ENCODE results near the gene GRIK2. TPM values are rescaled to one million over a fixed set of nuclear protein-coding genes. Genes with fewer than 3 reads are reported as not detected.

Gene GRIK2
- total and polyA plus RNA-seq, 2 of the 4 experiments (the other 2 are of a cell fraction), result 8.2 to 15.2 TPM

DNA sequence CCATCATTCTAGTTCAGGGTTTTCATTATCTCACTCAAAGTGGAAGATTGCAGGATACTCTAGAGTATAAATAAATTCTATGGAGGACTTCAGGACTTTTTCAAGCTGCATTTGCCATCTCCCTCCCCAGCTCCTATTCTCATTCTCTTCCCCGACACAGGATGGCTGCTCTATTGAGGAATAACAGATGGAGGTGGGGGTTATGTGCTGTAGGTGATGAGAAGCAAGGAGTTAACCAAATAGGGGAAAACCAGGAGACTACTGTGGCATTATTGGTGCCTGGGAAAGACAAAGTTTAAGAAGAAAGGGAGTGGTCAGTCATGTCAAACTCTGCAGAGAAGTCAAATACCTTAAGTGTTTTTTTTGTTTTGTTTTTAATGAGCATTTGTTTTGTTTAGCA is 109.3 kb downstream of the GRIK2 start:
- dilution Hi-C loops (cut with HindIII; ENCODE audit: low sequenced_read_pairs, unreplicated experiment) (no loop called here), intact Hi-C loops (cut with micrococcal nuclease) (no loop called here), in situ Hi-C loops (cut with MboI; ENCODE audit: low sequenced_read_pairs) (no loop called here)
- ChIA-PET CTCF (no interaction called here), POLR2A (ENCODE audit: unreplicated experiment) (no interaction called here)
- H2BK120ac ChIP-seq (ENCODE audit: low read depth, low read length), result no peak overlapping the region
- no peak overlapping the region for H3K56ac ChIP-seq (ENCODE audit: extremely low read depth, insufficient read depth, low read length)
- H3K27me3 ChIP-seq (ENCODE audit: control insufficient read depth, insufficient read depth, low read length), result no peaks in the 10 kb centered on the region
- H2BK15ac ChIP-seq (ENCODE audit: low read depth, low read length), result no peak overlapping the region
- H4K8ac ChIP-seq (ENCODE audit: low read depth in 2 of 2, low read length in 2 of 2), result no peak overlapping the region
- no peak overlapping the region for H2AFZ ChIP-seq (replicated peaks; ENCODE audit: low read length, poor library complexity)
- BruUV-seq (replicated peaks), result no TSS peak
- no peak for DNase-seq
- no peak overlapping the region for H3K23ac ChIP-seq (ENCODE audit: low read depth, low read length)
- TF ChIP-seq CHD1 (IDR thresholded peaks at IDR 0.05; ENCODE audit: low read depth, low read length) (no peak), FOS (IDR thresholded peaks at IDR 0.05; ENCODE audit: low read depth, low read length) (no peak), NFE2L2 (IDR thresholded peaks at IDR 0.05; ENCODE audit: low read depth, low read length) (no peak), MAZ (IDR thresholded peaks at IDR 0.05; ENCODE audit: borderline replicate concordance, low read depth, low read length) (no peak), MXI1 (IDR thresholded peaks at IDR 0.05; ENCODE audit: borderline replicate concordance, low read depth, low read length) (no peak), RFX5 (IDR thresholded peaks at IDR 0.05; ENCODE audit: low read depth, low read length) (no peak), POLR2A (IDR thresholded peaks at IDR 0.05; ENCODE audit: low read depth, low read length) (no peak), SMC3 (IDR thresholded peaks at IDR 0.05; ENCODE audit: low read depth, low read length) (no peak), BHLHE40 (IDR thresholded peaks at IDR 0.05; ENCODE audit: low read depth, low read length) (no peak), MAFK (IDR thresholded peaks at IDR 0.05; ENCODE audit: low read depth, low read length) (no peak), RAD21 (IDR thresholded peaks at IDR 0.05; ENCODE audit: low read length) (no peak), CEBPB (IDR thresholded peaks at IDR 0.05; ENCODE audit: low read depth, low read length) (no peak), RCOR1 (IDR thresholded peaks at IDR 0.05; ENCODE audit: insufficient replicate concordance, low read length) (no peak)
- TF ChIP-seq, protein P1, sequence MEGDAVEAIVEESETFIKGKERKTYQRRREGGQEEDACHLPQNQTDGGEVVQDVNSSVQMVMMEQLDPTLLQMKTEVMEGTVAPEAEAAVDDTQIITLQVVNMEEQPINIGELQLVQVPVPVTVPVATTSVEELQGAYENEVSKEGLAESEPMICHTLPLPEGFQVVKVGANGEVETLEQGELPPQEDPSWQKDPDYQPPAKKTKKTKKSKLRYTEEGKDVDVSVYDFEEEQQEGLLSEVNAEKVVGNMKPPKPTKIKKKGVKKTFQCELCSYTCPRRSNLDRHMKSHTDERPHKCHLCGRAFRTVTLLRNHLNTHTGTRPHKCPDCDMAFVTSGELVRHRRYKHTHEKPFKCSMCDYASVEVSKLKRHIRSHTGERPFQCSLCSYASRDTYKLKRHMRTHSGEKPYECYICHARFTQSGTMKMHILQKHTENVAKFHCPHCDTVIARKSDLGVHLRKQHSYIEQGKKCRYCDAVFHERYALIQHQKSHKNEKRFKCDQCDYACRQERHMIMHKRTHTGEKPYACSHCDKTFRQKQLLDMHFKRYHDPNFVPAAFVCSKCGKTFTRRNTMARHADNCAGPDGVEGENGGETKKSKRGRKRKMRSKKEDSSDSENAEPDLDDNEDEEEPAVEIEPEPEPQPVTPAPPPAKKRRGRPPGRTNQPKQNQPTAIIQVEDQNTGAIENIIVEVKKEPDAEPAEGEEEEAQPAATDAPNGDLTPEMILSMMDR (conservative IDR thresholded peaks at IDR 0.05; ENCODE audit: low read depth, low read length), result no peak
- TF ChIP-seq, protein P2, sequence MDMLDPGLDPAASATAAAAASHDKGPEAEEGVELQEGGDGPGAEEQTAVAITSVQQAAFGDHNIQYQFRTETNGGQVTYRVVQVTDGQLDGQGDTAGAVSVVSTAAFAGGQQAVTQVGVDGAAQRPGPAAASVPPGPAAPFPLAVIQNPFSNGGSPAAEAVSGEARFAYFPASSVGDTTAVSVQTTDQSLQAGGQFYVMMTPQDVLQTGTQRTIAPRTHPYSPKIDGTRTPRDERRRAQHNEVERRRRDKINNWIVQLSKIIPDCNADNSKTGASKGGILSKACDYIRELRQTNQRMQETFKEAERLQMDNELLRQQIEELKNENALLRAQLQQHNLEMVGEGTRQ (IDR thresholded peaks at IDR 0.05; ENCODE audit: low read depth, low read length), result no peak
- TF ChIP-seq, protein P3, sequence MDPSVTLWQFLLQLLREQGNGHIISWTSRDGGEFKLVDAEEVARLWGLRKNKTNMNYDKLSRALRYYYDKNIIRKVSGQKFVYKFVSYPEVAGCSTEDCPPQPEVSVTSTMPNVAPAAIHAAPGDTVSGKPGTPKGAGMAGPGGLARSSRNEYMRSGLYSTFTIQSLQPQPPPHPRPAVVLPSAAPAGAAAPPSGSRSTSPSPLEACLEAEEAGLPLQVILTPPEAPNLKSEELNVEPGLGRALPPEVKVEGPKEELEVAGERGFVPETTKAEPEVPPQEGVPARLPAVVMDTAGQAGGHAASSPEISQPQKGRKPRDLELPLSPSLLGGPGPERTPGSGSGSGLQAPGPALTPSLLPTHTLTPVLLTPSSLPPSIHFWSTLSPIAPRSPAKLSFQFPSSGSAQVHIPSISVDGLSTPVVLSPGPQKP (IDR thresholded peaks at IDR 0.05; ENCODE audit: borderline replicate concordance, low read depth, low read length), result no peak
- H3K4ac ChIP-seq (ENCODE audit: low read depth, low read length), result no peak overlapping the region
- no peak overlapping the region for H3K9ac ChIP-seq (ENCODE audit: low read depth, low read length)
- no peak overlapping the region for H3K27ac ChIP-seq (ENCODE audit: insufficient read depth, low read length)
- H2AK9ac ChIP-seq (replicated peaks; ENCODE audit: low read depth, low read length, poor library complexity), result no peak overlapping the region
- no peaks in the 10 kb centered on the region; a peak in 1 of 4 replicates for H3K79me1 ChIP-seq (ENCODE audit: low read depth in 1 of 2, low read length in 2 of 2)
- no peak overlapping the region for H2BK5ac ChIP-seq (ENCODE audit: low read depth, low read length, poor library complexity, severe bottlenecking)
- no peak for ATAC-seq (ENCODE audit: low read depth)
- no peak overlapping the region for H4K5ac ChIP-seq (ENCODE audit: low read depth, low read length)
- H3K4me1 ChIP-seq (ENCODE audit: control insufficient read depth, insufficient read depth, low read length), result no peaks in the 10 kb centered on the region
- H3K4me3 ChIP-seq (ENCODE audit: insufficient read depth, low read depth, low read length), result no peak overlapping the region
- no peaks in the 10 kb centered on the region for H3K36me3 ChIP-seq (ENCODE audit: control insufficient read depth, insufficient read depth, low read length)
- no peak overlapping the region for H3K14ac ChIP-seq (replicated peaks; ENCODE audit: low read depth, low read length)
- H4K20me1 ChIP-seq (ENCODE audit: insufficient read depth, low read length), result no peaks in the 10 kb centered on the region
- H3K9me1 ChIP-seq (ENCODE audit: insufficient read depth, low read length), result no peaks in the 10 kb centered on the region
- H3K4me2 ChIP-seq (ENCODE audit: low read depth, low read length), result no peak overlapping the region
- no peak overlapping the region for H2AK5ac ChIP-seq (ENCODE audit: low read depth, low read length)
- no peak overlapping the region for H4K91ac ChIP-seq (ENCODE audit: insufficient read depth, low read depth, low read length)
- no peak overlapping the region for H3K18ac ChIP-seq (ENCODE audit: low read depth, low read length)
- H3K9me3 ChIP-seq (ENCODE audit: control insufficient read depth, insufficient read depth, low read length), result no peaks in the 10 kb centered on the region
- H2BK20ac ChIP-seq (ENCODE audit: low read depth, low read length), result no peak overlapping the region
- WGBS, 2 experiments (ENCODE audit: extremely low coverage in 2 of 2, insufficient read length in 1 of 2), result no CpG with 5 or more reads among the region's 1 CpG

Measured in IMR-90 (cell line).